Forelimb muscle (tissue), 1 donor: ENCODE data around the gene GNB1L. TPM values are rescaled to one million over a fixed set of nuclear protein-coding genes. Genes with fewer than 3 reads are reported as not detected.

Source experiments
- DNase-seq: peaks from one replicate; pipeline ENCODE4 v3.0.0-alpha.2; 2013; ENCODE audit warnings: low read depth
- polyA plus RNA-seq: library from polyadenylated mRNA; unstranded; fragments of 120-200 nt; gene quantifications from one replicate; pipeline ENCODE4 v1.2.1, GENCODE V29; 2013; ENCODE audit not compliant: insufficient read length

Gene GNB1L
- polyA plus RNA-seq, 1 donor, result 3.9 TPM

DNA sequence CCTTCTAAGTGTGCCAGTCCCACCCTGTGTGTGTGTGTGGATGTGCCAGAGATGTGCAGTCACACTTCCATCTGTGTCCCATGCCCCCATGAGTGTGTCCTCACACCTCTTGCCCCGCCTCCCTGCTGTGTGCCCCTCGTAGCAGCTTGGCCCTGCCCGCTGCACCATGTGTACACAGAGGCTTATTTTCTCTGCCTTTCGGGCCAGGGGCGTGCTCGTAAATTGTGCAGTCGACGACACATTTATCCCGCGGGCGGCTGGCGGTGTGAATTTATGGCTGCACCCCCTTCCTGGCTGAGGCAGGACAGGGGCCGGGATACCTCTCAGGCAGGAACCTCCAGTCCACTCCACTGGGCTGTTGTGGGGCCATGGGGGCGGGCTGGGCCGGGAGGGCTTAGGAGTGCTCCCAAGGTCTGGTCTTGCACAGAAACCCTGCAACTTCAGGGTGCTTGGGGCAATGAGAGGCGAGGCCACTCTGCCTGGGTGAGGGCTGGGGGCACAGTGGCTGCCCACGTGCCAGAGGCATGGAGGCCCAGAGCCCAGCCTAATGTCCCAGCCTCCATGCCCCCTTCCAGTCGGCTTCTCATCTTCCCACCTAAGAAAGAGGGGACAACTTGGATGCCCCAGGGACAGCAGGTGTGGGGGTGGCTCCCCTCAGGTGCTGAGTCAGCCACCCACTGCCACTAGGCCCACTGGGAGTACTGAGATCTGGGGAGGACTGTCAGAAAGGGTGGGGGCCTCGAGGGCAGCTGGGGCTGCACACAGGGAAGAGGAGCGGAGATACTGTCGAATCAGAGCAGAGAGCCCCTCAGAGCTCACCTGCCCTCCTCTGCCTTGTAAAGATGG, 118.8 kb downstream of the GNB1L start:
- no peak for DNase-seq

DNA sequence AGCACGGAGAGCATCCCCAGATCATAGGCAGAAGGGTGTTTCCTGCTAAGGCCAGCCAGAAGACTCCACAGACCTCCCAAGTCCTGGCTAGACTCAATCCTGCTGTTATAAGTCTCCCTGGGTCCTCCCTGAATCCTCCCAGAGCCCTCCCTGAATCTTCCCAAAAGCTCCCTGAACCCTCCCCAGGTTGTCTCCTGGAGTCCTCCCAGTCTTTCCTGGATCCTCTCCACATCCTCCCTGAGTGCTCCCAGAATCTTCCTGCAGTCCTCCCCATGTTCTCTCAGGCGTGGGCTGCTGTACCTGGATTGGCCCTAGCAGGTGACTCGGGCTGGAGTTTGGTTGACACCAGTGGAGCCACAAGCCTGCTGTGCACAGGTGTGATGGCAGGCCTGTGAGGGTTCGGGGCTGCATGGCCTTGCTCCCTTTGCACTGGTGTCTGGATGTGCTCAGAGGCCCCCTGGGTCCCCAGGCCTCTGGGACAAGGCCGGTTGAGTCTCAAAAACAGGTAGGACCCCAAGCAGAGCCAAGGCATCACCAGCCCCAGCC, 119.8 kb downstream of the GNB1L start:
- no peak for DNase-seq

GRCh38 chr22:19734163-19734562, 120.5 kb downstream of the GNB1L start:
- no peak for DNase-seq

- no peak for DNase-seq
These were observed 120.9 kb downstream of the GNB1L start for GRCh38 chr22:19733755-19734154.

Other genes with a start within 250 kb of the GNB1L start
- 130 TPM for gene SEPTIN5, start 140.4 kb downstream of the GNB1L start, polyA plus RNA-seq
- gene GP1BB, start 131.3 kb downstream of the GNB1L start, polyA plus RNA-seq, result 18.3 TPM
- 25.3 TPM for gene TBX1, start 94.1 kb downstream of the GNB1L start, polyA plus RNA-seq
- 12.0 TPM for gene RTL10, start within 50 bp of the GNB1L start, polyA plus RNA-seq
- 90.1 TPM for gene COMT, start 86.9 kb upstream of the GNB1L start, polyA plus RNA-seq
- gene TXNRD2, start 86.9 kb upstream of the GNB1L start, polyA plus RNA-seq, result 19.1 TPM
- gene ARVCF, start 161.9 kb upstream of the GNB1L start, polyA plus RNA-seq, result 122 TPM
- 9.4 TPM for gene TANGO2, start 166.2 kb upstream of the GNB1L start, polyA plus RNA-seq
- 41.7 TPM for gene DGCR8, start 225.4 kb upstream of the GNB1L start, polyA plus RNA-seq